Activated CD4-positive, alpha-beta memory T cell treated with anti-CD3 and anti-CD28 coated beads, Interleukin-2, amount 10 ng/mL, durations not matched to agents 7 days and 5 days (primary cell): ENCODE measurements around the gene SEZ6L. TPM values are rescaled to one million over a fixed set of nuclear protein-coding genes. Genes with fewer than 3 reads are reported as not detected.

ENCODE experiments used
- CTCF ChIA-PET: fragments of 350-600 bp; sonication (Branson Sonifier 250); formaldehyde crosslinking; loops from one replicate; lab custom pipeline; 2021; ENCODE audit warnings: antibody characterized with exemption, inconsistent platforms; lab: Charles Lee
- POLR2A ChIA-PET: fragments of 350-600 bp; sonication (Branson Sonifier 250); formaldehyde crosslinking; loops from one replicate; lab custom pipeline; 2021; ENCODE audit warnings: antibody characterized with exemption; lab: Charles Lee
- DNase-seq: peaks from one replicate; pipeline ENCODE4 v3.0.0-alpha.2; 2020
- H3K27ac Mint-ChIP-seq: one replicate; pipeline ENCODE4 v1.8.0; 2021; ENCODE audit warnings: mild to moderate bottlenecking, mixed read lengths
- H3K27me3 Mint-ChIP-seq: one replicate; pipeline ENCODE4 v1.8.0; 2021; ENCODE audit warnings: mixed read lengths
- H3K36me3 Mint-ChIP-seq: one replicate; pipeline ENCODE4 v1.8.0; 2021; ENCODE audit warnings: low read depth, mixed read lengths
- H3K4me1 Mint-ChIP-seq: one replicate; pipeline ENCODE4 v1.8.0; 2021; ENCODE audit warnings: mixed read lengths
- H3K4me3 Mint-ChIP-seq: one replicate; pipeline ENCODE4 v1.8.0; 2021; ENCODE audit warnings: mild to moderate bottlenecking, mixed read lengths
- H3K9me3 Mint-ChIP-seq: one replicate; pipeline ENCODE4 v1.8.0; 2021; ENCODE audit warnings: mixed read lengths
- total RNA-seq, 2 experiments: library from RNA; stranded (reverse); gene quantifications; one replicate each; pipeline ENCODE4 v1.2.3, GENCODE V29; 2021

The SEZ6L gene
- total RNA-seq, 2 experiments from 2014 or later: not detected

GRCh38 chr22:26377170-26377830 lies 208.0 kb downstream of the SEZ6L start:
- no peaks in the 10 kb centered on the region for H3K9me3 Mint-ChIP-seq
- ChIA-PET CTCF (interaction anchor here (1.1 to 1.9 kb wide), 2 partner anchors 10 to 14 kb away, joined by 3 to 8 read pairs; no protein-coding TSS in a partner anchor), POLR2A (no interaction called here)
- peaks cover 4% of the 10 kb centered on the region for H3K4me1 Mint-ChIP-seq
- no peak overlapping the region for H3K27ac Mint-ChIP-seq
- no peak for DNase-seq
- no peak overlapping the region for H3K4me3 Mint-ChIP-seq
- no peaks in the 10 kb centered on the region for H3K36me3 Mint-ChIP-seq
- H3K27me3 Mint-ChIP-seq: peaks cover 44% of the 10 kb centered on the region

DNA sequence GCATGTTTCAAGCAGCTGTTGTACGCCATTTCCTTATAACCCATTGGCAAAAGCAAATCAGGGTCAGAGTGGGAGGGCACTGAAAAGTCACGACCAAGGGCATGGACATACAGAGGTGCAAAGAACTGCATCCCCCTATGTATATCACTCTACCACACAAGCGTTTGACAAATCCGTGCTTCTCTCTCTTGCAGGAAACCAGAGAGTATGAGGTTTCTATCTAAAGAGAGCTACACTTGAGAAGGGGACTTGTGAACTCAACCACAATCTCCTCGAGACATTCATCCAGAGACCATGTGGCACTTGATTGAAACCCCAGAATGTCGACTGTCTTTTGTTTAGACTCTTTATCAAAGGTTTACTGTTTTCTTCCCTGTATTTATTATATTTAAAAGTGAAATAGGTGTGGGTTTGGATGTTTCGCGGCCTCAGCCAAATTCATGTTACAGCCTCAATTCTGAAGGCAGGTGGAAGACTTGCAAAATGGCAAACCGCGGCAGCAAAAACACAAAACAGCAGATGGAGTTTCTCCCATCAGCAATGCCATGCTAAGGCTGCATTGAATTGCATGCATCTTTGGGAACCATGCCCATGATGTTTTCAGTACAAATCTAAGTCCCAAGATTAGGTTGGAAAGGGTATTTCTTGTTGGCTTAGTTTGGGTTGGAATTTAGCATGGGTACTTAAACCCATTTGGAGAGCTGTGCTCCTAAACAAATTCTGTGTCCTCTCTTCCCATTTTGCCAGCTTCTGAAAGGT lies 211.0 kb downstream of the SEZ6L start:
- Mint-ChIP-seq H3K4me3 (no peak overlapping the region), H3K36me3 (no peaks in the 10 kb centered on the region), H3K9me3 (no peaks in the 10 kb centered on the region), H3K27me3 (peaks cover 51% of the 10 kb centered on the region), H3K4me1 (peaks cover 4% of the 10 kb centered on the region), H3K27ac (no peak overlapping the region)
- CTCF ChIA-PET: interaction anchor here (0.6 kb wide), 1 partner anchor 10 kb away, joined by 4 read pairs; no protein-coding TSS in a partner anchor
- POLR2A ChIA-PET: no interaction called here
- DNase-seq: no peak

DNA sequence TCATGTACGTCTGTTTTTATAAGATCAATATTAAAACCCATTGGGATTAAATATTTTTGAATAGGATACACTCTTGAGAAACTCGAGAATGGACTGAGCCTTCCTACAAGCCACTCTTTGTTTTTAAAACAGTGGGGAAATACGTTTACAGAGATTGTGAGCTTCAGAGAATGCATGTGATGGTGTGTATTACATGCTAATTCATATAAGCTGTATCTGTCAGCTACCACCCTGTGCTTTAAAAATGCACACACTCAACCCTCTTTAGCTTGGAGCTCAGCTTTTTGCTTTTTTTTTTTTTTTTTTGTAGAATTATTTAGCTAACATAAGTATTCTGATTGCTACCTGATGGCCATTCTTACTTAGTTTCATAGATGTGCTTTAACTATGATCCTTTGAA lies 213.5 kb downstream of the SEZ6L start:
- Mint-ChIP-seq H3K27me3 (peaks cover 44% of the 10 kb centered on the region), H3K27ac (no peak overlapping the region), H3K4me1 (no peaks in the 10 kb centered on the region), H3K9me3 (no peaks in the 10 kb centered on the region), H3K4me3 (no peak overlapping the region), H3K36me3 (no peaks in the 10 kb centered on the region)
- ChIA-PET CTCF (interaction anchor here (0.9 to 2.5 kb wide), 4 partner anchors 9 to 77 kb away, joined by 3 to 8 read pairs (median 4); no protein-coding TSS in a partner anchor), POLR2A (no interaction called here)
- DNase-seq: no peak

GRCh38 chr22:26383968-26384556 lies 214.8 kb downstream of the SEZ6L start:
- DNase-seq: no peak
- H3K36me3 Mint-ChIP-seq: no peaks in the 10 kb centered on the region
- H3K4me1 Mint-ChIP-seq: no peaks in the 10 kb centered on the region
- H3K4me3 Mint-ChIP-seq: no peak overlapping the region
- CTCF ChIA-PET: interaction anchor here (0.5 to 2.5 kb wide), 4 partner anchors 16 to 767 kb away, joined by 3 to 8 read pairs (median 4); no protein-coding TSS in a partner anchor
- H3K9me3 Mint-ChIP-seq: no peaks in the 10 kb centered on the region
- POLR2A ChIA-PET: no interaction called here
- H3K27me3 Mint-ChIP-seq: peaks cover 45% of the 10 kb centered on the region
- no peak overlapping the region for H3K27ac Mint-ChIP-seq

DNA sequence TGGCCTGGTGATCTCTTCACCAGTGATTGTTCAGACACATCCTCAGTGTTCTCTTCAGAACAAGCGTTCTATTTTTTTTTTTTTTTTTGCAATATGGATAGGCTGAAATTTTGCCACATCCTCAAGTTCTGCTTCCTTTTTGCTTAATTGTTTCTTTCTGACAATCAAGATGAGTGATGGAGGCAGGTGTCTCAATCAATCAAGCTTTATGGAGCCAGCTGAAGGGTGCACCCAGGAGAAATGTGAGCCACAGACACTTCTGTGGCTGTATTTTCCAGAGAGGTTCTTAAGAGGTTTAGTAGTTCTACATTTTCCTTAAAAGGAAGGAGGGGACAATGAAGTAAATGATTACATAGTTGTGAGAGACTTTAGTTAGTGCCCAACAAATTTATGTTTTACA lies 215.9 kb downstream of the SEZ6L start:
- no peaks in the 10 kb centered on the region for H3K4me1 Mint-ChIP-seq

GRCh38 chr22:26389125-26389524 lies 219.9 kb downstream of the SEZ6L start:
- no peak for DNase-seq
- H3K9me3 Mint-ChIP-seq: no peaks in the 10 kb centered on the region
- no peaks in the 10 kb centered on the region for H3K36me3 Mint-ChIP-seq
- no peak overlapping the region for H3K4me3 Mint-ChIP-seq
- ChIA-PET CTCF (interaction anchor here (0.6 to 2.1 kb wide), 2 partner anchors 25 to 473 kb away, joined by 3 to 8 read pairs; no protein-coding TSS in a partner anchor), POLR2A (interaction anchor here (1.6 kb wide), 1 partner anchor 41 kb away, joined by 3 read pairs; no protein-coding TSS in a partner anchor)
- H3K4me1 Mint-ChIP-seq: no peaks in the 10 kb centered on the region
- no peak overlapping the region for H3K27ac Mint-ChIP-seq
- peaks cover 25% of the 10 kb centered on the region for H3K27me3 Mint-ChIP-seq

More for the DNA sequence above, 215.9 kb downstream of the SEZ6L start:
- H3K27me3 Mint-ChIP-seq: peaks cover 41% of the 10 kb centered on the region
- no peak overlapping the region for H3K4me3 Mint-ChIP-seq
- H3K9me3 Mint-ChIP-seq: no peaks in the 10 kb centered on the region
- ChIA-PET POLR2A (no interaction called here), CTCF (interaction anchor here (0.8 kb wide), 1 partner anchor 18 kb away, joined by 3 read pairs; no protein-coding TSS in a partner anchor)
- H3K27ac Mint-ChIP-seq: no peak overlapping the region
- no peaks in the 10 kb centered on the region for H3K36me3 Mint-ChIP-seq
- no peak for DNase-seq

DNA sequence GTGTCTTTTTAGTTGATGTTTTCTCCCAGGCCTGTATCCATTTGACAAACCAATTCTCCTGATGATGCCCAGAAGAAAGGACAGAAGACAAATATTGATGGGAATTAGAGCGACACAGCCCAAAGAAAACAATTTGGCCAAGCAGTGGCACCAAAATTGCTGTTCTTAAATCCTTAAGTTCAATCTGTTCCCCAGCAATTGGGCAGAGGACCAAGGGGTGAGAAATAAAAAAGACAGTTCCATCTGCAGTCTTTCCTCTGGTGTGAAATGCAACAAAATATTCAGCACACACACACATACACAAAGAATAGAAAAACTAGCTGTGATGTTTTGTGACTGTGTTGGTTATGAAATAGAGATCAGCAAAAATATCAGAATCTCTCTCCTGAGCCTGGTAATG lies 221.8 kb downstream of the SEZ6L start:
- DNase-seq: no peak
- Mint-ChIP-seq H3K36me3 (no peaks in the 10 kb centered on the region), H3K27ac (no peak overlapping the region), H3K4me1 (no peaks in the 10 kb centered on the region), H3K27me3 (peaks cover 15% of the 10 kb centered on the region), H3K4me3 (no peak overlapping the region), H3K9me3 (no peaks in the 10 kb centered on the region)
- ChIA-PET CTCF (interaction anchor here (1.7 kb wide), 1 partner anchor 8 kb away, joined by 4 read pairs; no protein-coding TSS in a partner anchor), POLR2A (no interaction called here)

DNA sequence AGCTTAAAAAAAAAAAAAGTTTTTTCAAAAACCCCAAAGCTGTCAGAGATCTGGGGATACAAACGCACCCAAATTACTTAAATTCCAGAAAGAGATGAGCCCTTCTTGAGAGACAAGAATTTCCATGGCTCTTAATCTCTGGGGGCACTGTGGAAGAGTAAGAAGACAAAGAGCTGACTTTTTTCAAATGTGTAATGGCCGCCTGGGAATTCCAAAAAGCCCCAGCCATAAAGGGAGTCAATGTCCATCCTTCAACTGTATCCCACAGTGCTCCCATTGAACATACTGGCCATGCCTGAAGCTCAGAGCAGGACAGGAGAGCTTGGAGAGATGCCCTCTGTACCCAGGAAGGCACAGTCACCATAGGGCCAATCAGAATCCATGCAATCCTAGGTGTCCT lies 222.4 kb downstream of the SEZ6L start:
- ChIA-PET CTCF (interaction anchor here (1.7 kb wide), 1 partner anchor 9 kb away, joined by 4 read pairs; no protein-coding TSS in a partner anchor), POLR2A (no interaction called here)
- no peak for DNase-seq
- no peaks in the 10 kb centered on the region for H3K36me3 Mint-ChIP-seq
- no peaks in the 10 kb centered on the region for H3K4me1 Mint-ChIP-seq
- H3K27me3 Mint-ChIP-seq: peaks cover 15% of the 10 kb centered on the region
- H3K4me3 Mint-ChIP-seq: no peak overlapping the region
- no peak overlapping the region for H3K27ac Mint-ChIP-seq
- no peaks in the 10 kb centered on the region for H3K9me3 Mint-ChIP-seq

DNA sequence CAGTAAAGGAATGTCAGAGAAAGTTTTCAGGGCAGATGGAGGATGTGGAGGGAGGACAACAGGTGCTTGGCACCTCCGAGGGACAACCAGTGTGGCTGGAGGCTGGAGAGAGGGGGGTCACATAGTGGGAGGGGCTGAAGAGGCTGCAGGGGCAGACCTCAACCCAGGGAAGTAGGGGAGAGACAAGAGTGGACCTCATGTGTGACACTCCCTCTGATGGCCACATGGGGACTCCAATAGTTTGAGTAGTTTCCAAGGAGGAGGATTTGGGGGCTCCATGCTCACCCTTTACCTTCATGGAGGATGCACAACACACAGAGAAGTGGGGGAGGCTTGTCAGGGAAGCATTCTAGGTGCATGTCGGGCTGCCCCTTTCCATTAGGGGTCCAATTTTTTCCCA lies 224.7 kb downstream of the SEZ6L start:
- no peaks in the 10 kb centered on the region for H3K9me3 Mint-ChIP-seq
- H3K36me3 Mint-ChIP-seq: no peaks in the 10 kb centered on the region
- H3K27me3 Mint-ChIP-seq: peaks cover 8% of the 10 kb centered on the region
- ChIA-PET POLR2A (no interaction called here), CTCF (interaction anchor here (3.1 kb wide), 1 partner anchor 67 kb away, joined by 13 read pairs; no protein-coding TSS in a partner anchor)
- no peak for DNase-seq
- H3K4me3 Mint-ChIP-seq: no peak overlapping the region
- H3K4me1 Mint-ChIP-seq: peaks cover 5% of the 10 kb centered on the region
- no peak overlapping the region for H3K27ac Mint-ChIP-seq

DNA sequence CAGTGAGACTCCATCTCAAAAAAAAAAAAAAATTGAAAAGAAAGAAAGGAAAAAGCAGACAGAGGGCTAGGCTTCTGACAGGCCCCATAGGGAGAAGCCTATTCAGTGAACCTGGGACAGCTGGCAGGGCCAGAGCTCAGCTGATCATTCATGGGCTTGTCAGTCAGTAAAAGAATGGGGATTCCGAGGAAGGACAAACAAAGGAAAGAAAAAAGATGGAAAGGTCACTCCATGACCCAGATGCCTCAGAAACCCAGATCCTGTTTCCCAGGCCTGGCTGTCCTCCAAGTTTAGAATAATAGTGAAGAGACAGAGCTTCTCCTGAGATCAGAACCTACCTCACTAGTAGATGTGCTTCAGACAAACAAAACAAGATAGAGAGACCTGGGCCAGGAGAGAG lies 225.5 kb downstream of the SEZ6L start:
- peaks cover 5% of the 10 kb centered on the region for H3K27me3 Mint-ChIP-seq
- CTCF ChIA-PET: interaction anchor here (1.6 to 3.1 kb wide), 2 partner anchors 27 to 66 kb away, joined by 4 to 13 read pairs; no protein-coding TSS in a partner anchor
- no peaks in the 10 kb centered on the region for H3K36me3 Mint-ChIP-seq
- H3K4me1 Mint-ChIP-seq: peaks cover 6% of the 10 kb centered on the region
- no peak overlapping the region for H3K27ac Mint-ChIP-seq
- no peak for DNase-seq
- no peaks in the 10 kb centered on the region for H3K9me3 Mint-ChIP-seq
- H3K4me3 Mint-ChIP-seq: no peak overlapping the region
- POLR2A ChIA-PET: no interaction called here

GRCh38 chr22:26395926-26396325 lies 226.7 kb downstream of the SEZ6L start:
- ChIA-PET POLR2A (no interaction called here), CTCF (interaction anchor here (0.5 to 3.1 kb wide), 3 partner anchors 28 to 65 kb away, joined by 4 to 13 read pairs (median 4); no protein-coding TSS in a partner anchor)
- Mint-ChIP-seq H3K9me3 (no peaks in the 10 kb centered on the region), H3K36me3 (no peaks in the 10 kb centered on the region), H3K4me3 (no peak overlapping the region), H3K4me1 (peaks cover 6% of the 10 kb centered on the region), H3K27ac (no peak overlapping the region), H3K27me3 (peaks cover 3% of the 10 kb centered on the region)
- DNase-seq: no peak

DNA sequence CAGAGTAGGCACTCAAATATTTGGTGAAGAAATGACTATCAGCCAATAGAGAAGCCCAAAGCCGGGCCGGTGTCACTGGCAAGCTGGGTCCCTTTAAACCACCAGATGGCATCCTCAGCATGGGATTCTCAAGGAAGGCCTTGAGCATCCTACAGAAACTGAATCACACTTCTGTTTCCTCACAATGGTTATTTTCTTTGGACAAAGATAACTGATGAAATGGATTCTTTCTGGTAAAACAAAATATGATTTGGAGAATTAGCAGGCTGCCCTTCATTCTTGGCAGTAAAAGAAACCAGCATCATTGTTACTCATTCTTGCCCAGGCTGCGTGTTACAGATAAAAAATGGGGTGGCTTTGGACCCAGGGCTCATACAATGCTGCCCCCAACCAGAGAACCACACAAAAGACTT lies 229.5 kb downstream of the SEZ6L start:
- Mint-ChIP-seq H3K27ac (no peak overlapping the region), H3K4me3 (no peak overlapping the region), H3K9me3 (no peaks in the 10 kb centered on the region), H3K27me3 (peaks cover 1% of the 10 kb centered on the region), H3K36me3 (no peaks in the 10 kb centered on the region), H3K4me1 (peaks cover 6% of the 10 kb centered on the region)
- CTCF ChIA-PET: interaction anchor here (0.7 to 2.0 kb wide), 4 partner anchors 32 to 180 kb away, joined by 3 to 11 read pairs (median 4); no protein-coding TSS in a partner anchor
- DNase-seq: peak; percentile 69
- POLR2A ChIA-PET: no interaction called here
